ENCODE measurements around the gene MRPL10.

DNA sequence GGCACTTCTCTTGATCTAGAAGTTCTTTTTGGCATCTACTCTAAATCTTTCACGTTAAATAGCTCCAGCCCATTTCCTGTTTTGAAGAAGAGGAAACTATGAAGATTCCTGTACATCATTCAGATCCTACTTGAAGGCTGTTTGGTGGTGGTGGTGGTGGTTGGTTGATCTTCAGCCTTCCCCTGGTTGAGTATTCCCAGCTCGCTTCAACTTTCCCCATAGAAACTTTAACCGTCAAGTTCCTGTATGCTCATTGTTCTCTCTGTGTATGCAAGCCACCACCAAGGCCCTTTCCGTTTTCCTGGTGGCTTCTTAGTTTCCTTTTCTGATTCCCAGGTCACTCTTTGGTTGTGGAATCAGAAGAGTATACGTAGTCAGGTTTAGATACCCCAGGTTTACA, 3.4 kb upstream of the MRPL10 start:
- TF ChIP-seq CTCF (conservative IDR thresholded peaks at IDR 0.05; ENCODE audit: low read depth, low read length): no peak
- TF ChIP-seq EZH2phosphoT487 (IDR thresholded peaks at IDR 0.05; ENCODE audit: borderline replicate concordance, low read length): no peak

Data from PC-3 (cell line).